Measurements from ENCODE around the gene FNDC11.
"Not testable (repeated sequence)": the region's sequence is repeated elsewhere in the genome, so short reads cannot be mapped to it uniquely, and the experiment has no call there.

FNDC11 gene

GRCh38 chr20:63601679-63602078, 47.7 kb downstream of the FNDC11 start:
- DNase-seq = not testable (repeated sequence)

DNA sequence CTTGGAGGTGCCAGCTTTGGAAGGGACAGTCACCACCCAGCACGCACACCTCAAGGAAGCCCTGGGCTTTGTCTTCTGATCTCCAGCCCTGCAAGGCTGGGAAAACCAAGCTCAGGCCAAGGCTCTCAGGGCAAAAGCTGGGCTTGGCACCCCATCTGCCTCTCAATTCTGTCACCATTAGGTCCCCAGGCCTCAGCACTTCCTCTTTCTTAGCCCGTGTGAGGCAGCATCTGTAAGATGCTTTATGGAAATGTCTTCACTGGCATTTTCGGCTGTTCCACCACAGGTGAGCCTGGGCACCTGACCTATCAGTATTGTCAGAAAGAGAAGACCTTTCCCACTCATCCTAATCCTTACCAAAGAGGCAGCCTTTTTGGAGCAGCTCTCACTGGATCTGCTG, 48.4 kb downstream of the FNDC11 start:
- no peak for DNase-seq

Measured in hippocampal formation (tissue), 2 donors.